Measurements from ENCODE around the gene NOTUM. TPM values are rescaled to one million over a fixed set of nuclear protein-coding genes. Genes with fewer than 3 reads are reported as not detected.

Gene NOTUM
- total and polyA plus RNA-seq, 9 of the 15 experiments (the other 6 are each of a cell fraction or from before 2014, with no cell fraction given) = 0.03 to 14.0 (median 4.1) TPM

- 0 out of 2 replicates have a peak overlapping the region, but pooled peaks have one; percentile 89 for H3K4me2 ChIP-seq (ENCODE audit: insufficient read depth, low read length)
- H3K9ac ChIP-seq (ENCODE audit: insufficient read depth in 1 of 2, low read depth in 2 of 2, low read length in 2 of 2) = peak overlapping the region in 1 of 2 experiments; percentile 82; a peak in 3 of 4 replicates
- POLR2A ChIA-PET = interaction anchor here (0.6 to 2.3 kb wide), 9 partner anchors 10 to 718 kb away, joined by 3 to 7 read pairs (median 3); no protein-coding TSS in a partner anchor
- peak overlapping the region; percentile 81 for H3K4me3 ChIP-seq
- DNase-seq (ENCODE audit: extremely low read depth in 1 of 4, low spot score in 3 of 4) (no peak), ATAC-seq (no peak), FAIRE-seq (no peak)
- no peak for TF ChIP-seq THRAP3 (IDR thresholded peaks at IDR 0.05; ENCODE audit: borderline replicate concordance)
- TF ChIP-seq CTBP1 (IDR thresholded peaks at IDR 0.05; ENCODE audit: borderline replicate concordance) = no peak
- TF ChIP-seq ZNF280A (IDR thresholded peaks at IDR 0.05; ENCODE audit: low read depth, partially characterized antibody) = no peak
- TF ChIP-seq POLR2G (IDR thresholded peaks at IDR 0.05; ENCODE audit: low read depth, low read length) = 0 out of 2 replicates have a peak, but pooled peaks have one; percentile 58
- TF ChIP-seq PYGO2 (tag; IDR thresholded peaks at IDR 0.05) = no peak
- TF ChIP-seq ZBTB8A (IDR thresholded peaks at IDR 0.05; ENCODE audit: partially characterized antibody) = no peak
- no peak for TF ChIP-seq GABPB1 (CRISPR knock-in tag; IDR thresholded peaks at IDR 0.05)
- TF ChIP-seq GTF3C2 (IDR thresholded peaks at IDR 0.05; ENCODE audit: borderline replicate concordance, extremely low read depth, insufficient read length) = no peak
- peaks cover 40 to 96% of the 10 kb centered on the region in 2 experiments for H3K4me1 ChIP-seq (replicated peaks in 1 of 2; ENCODE audit: control insufficient read depth in 2 of 2, insufficient read depth in 2 of 2, low read length in 2 of 2)
- H2AFZ ChIP-seq (ENCODE audit: low read depth, low read length) = no peak overlapping the region
- H3K9me3 ChIP-seq (replicated peaks; ENCODE audit: control insufficient read depth, insufficient read depth, low read depth, low read length) = no peaks in the 10 kb centered on the region
- peaks cover 9% of the 10 kb centered on the region for H3K9me1 ChIP-seq (ENCODE audit: control insufficient read depth, insufficient read depth, low read length)
- H3K36me3 ChIP-seq (ENCODE audit: control insufficient read depth, insufficient read depth, low read length) = peaks cover 21% of the 10 kb centered on the region; the same call in 2 of the 3 replicates
- intact Hi-C loops (cut with micrococcal nuclease) (no loop called here), in situ Hi-C loops (cut with MboI) (no loop called here)
- no TSS peak for BruUV-seq (replicated peaks)
- H4K20me1 ChIP-seq (replicated peaks; ENCODE audit: control insufficient read depth, insufficient read depth, low read length) = peaks cover 14% of the 10 kb centered on the region
- peaks cover 46% of the 10 kb centered on the region for H3K79me2 ChIP-seq (ENCODE audit: control insufficient read depth, insufficient read depth, low read length)
- no peak overlapping the region for H3K27ac ChIP-seq (ENCODE audit: extremely low read depth, low read depth, low read length)
- no peaks in the 10 kb centered on the region for H3K27me3 ChIP-seq (ENCODE audit: control insufficient read depth in 2 of 2, insufficient read depth in 2 of 2, low read length in 2 of 2)
- CTCF ChIA-PET (ENCODE audit: low intra/inter-chr PET ratio) = no interaction called here
- 69% methylated on average over 21 of the region's 31 CpGs for WGBS (ENCODE audit: insufficient coverage, low coverage, missing lambda C conversion rate)
Measured at GRCh38 chr17:81929253-81930141, 31.5 kb downstream of the NOTUM start.
